ENCODE measurements around the gene LYSMD3. TPM values are rescaled to one million over a fixed set of nuclear protein-coding genes. Genes with fewer than 3 reads are reported as not detected.

The LYSMD3 gene
- total and polyA plus RNA-seq, 2 experiments from 2014 or later, result 15.8 to 29.8 TPM

GRCh38 chr5:90548069-90548593 is 18.7 kb upstream of the LYSMD3 start:
- Histone ChIP-seq H3K36me3 (replicated peaks; ENCODE audit: insufficient read depth, low read depth) (no peaks in the 10 kb centered on the region), H3K9me3 (ENCODE audit: low read depth) (no peaks in the 10 kb centered on the region), H3K9me2 (replicated peaks; ENCODE audit: insufficient read depth) (no peaks in the 10 kb centered on the region), H3K27me3 (no peaks in the 10 kb centered on the region), H3K4me3 (no peak overlapping the region), H3K4me2 (peak overlapping the region; percentile 23), H3K27ac (peak overlapping the region; percentile 6), H2AFZ (no peak overlapping the region), H4K20me1 (ENCODE audit: insufficient read depth, poor library complexity, severe bottlenecking) (no peaks in the 10 kb centered on the region), H3K79me2 (no peaks in the 10 kb centered on the region), H3K4me1 (ENCODE audit: insufficient read depth) (peaks cover 9% of the 10 kb centered on the region)
- DNase-seq (ENCODE audit: low spot score), result peak; percentile 70
- TF ChIP-seq EZH2phosphoT487 (IDR thresholded peaks at IDR 0.05; ENCODE audit: low read depth, severe bottlenecking, unreplicated experiment) (no peak), CTCF (IDR thresholded peaks at IDR 0.05; ENCODE audit: poor library complexity) (no peak), EZH2 (IDR thresholded peaks at IDR 0.05; ENCODE audit: borderline replicate concordance) (no peak)
- 25% methylated on average over 5 of the region's 5 CpGs for WGBS (ENCODE audit: low lambda C conversion rate, missing lambda C conversion rate)

DNA sequence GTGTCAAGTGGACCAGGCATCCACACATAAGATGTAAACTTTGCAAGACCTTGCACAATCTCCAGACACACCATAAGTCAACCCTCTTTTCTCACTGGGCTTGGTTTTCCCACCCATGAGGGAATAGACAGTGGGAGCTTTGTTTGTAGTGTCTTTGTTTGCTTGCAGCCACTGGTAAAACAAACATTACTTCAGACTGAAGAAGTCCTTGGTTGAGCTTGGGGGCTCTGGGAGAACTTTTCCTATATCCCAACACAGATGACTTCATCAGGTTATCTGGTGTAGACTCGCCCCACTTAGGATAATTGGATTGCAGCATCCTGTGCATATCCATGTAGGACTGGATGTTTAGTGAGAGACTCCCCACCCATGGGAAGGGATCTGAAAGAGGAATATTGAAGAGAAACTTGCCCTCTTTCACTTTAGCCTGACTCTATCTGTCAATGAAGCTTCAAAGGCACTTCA is 17.7 kb upstream of the LYSMD3 start:
- no peaks in the 10 kb centered on the region for H4K20me1 ChIP-seq (ENCODE audit: insufficient read depth, poor library complexity, severe bottlenecking)

DNA sequence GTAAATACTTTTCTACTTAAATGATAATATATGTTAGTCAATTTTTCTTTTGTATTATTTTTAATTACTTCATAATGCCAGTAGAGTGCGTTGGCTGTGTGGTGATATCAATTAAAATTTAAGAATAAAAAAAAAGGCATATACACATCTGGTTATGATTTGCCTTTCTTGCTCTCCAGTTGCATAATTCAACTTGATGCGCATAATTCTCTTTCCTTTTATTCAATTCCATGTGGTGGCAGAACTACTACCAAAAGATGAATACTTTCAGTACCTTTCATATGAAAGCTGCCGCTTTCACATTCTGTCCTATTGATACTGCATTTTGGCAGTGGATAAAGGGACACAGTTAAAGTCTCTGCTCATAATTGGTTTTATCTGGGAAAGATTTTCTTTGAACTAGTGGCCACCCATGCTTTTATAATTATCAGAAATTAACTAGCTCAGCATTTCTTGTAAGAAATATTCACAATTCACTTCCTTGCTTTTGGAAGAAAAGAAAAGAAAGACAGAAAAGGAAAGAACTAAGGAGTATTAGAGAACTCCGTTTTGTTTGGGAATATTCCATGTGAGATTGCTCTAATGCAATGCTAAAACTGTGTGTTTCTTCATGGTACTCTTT is 16.9 kb upstream of the LYSMD3 start:
- Histone ChIP-seq H3K36me3 (replicated peaks; ENCODE audit: insufficient read depth, low read depth) (no peaks in the 10 kb centered on the region), H3K9me3 (ENCODE audit: low read depth) (no peaks in the 10 kb centered on the region), H4K20me1 (ENCODE audit: insufficient read depth, poor library complexity, severe bottlenecking) (no peaks in the 10 kb centered on the region), H3K79me2 (no peaks in the 10 kb centered on the region), H3K27me3 (no peaks in the 10 kb centered on the region), H3K9me2 (replicated peaks; ENCODE audit: insufficient read depth) (no peaks in the 10 kb centered on the region), H3K4me1 (ENCODE audit: insufficient read depth) (peaks cover 9% of the 10 kb centered on the region), H3K27ac (no peak overlapping the region), H2AFZ (no peak overlapping the region), H3K4me2 (no peak overlapping the region), H3K4me3 (no peak overlapping the region)
- 76% methylated on average over 4 of the region's 4 CpGs for whole genome bisulfite sequencing (ENCODE audit: low lambda C conversion rate, missing lambda C conversion rate)
- no peak for DNase-seq (ENCODE audit: low spot score)
- TF ChIP-seq EZH2phosphoT487 (IDR thresholded peaks at IDR 0.05; ENCODE audit: low read depth, severe bottlenecking, unreplicated experiment) (no peak), EZH2 (IDR thresholded peaks at IDR 0.05; ENCODE audit: borderline replicate concordance) (no peak)

More for the DNA sequence above, 17.7 kb upstream of the LYSMD3 start:
- H3K9me2 ChIP-seq (replicated peaks; ENCODE audit: insufficient read depth), result no peaks in the 10 kb centered on the region
- no peak overlapping the region for H3K4me2 ChIP-seq
- no peaks in the 10 kb centered on the region for H3K9me3 ChIP-seq (ENCODE audit: low read depth)
- no peaks in the 10 kb centered on the region for H3K27me3 ChIP-seq
- no peaks in the 10 kb centered on the region for H3K79me2 ChIP-seq
- TF ChIP-seq EZH2phosphoT487 (IDR thresholded peaks at IDR 0.05; ENCODE audit: low read depth, severe bottlenecking, unreplicated experiment) (no peak), CTCF (IDR thresholded peaks at IDR 0.05; ENCODE audit: poor library complexity) (no peak)
- peak; percentile 4 for DNase-seq (ENCODE audit: low spot score)
- H2AFZ ChIP-seq, result no peak overlapping the region
- H3K4me1 ChIP-seq (ENCODE audit: insufficient read depth), result peaks cover 9% of the 10 kb centered on the region
- no peaks in the 10 kb centered on the region for H3K36me3 ChIP-seq (replicated peaks; ENCODE audit: insufficient read depth, low read depth)
- H3K27ac ChIP-seq, result no peak overlapping the region
- no peak overlapping the region for H3K4me3 ChIP-seq
- WGBS (ENCODE audit: low lambda C conversion rate, missing lambda C conversion rate), result 53% methylated on average over 1 of the region's 1 CpG

DNA sequence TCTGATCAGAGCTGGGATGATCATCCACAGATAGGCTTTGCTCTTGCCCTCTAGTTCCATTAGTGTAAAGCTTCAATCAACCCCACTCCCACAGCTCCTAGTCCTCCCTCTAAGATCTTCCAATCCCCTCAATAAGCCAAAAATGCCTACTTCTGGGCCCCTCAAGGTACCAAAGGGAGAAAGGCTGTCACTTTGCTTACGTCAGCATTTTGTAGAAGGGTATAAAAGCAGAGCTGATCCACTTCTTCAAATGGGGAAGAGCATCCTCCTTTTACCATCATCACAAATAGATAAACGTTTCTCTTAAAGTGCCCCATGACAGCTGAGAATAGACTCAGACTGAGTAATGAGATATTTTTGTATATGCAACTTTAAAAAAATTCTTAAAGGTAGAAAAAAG is 16.1 kb upstream of the LYSMD3 start:
- H3K4me1 ChIP-seq (ENCODE audit: insufficient read depth), result peaks cover 9% of the 10 kb centered on the region
- H3K36me3 ChIP-seq (replicated peaks; ENCODE audit: insufficient read depth, low read depth), result no peaks in the 10 kb centered on the region
- no peak overlapping the region for H3K4me3 ChIP-seq
- no peaks in the 10 kb centered on the region for H3K9me3 ChIP-seq (ENCODE audit: low read depth)
- H3K27me3 ChIP-seq, result no peaks in the 10 kb centered on the region
- DNase-seq (ENCODE audit: low spot score), result no peak
- H3K79me2 ChIP-seq, result no peaks in the 10 kb centered on the region
- 75% methylated on average over 2 of the region's 2 CpGs for WGBS (ENCODE audit: low lambda C conversion rate, missing lambda C conversion rate)
- TF ChIP-seq EZH2phosphoT487 (IDR thresholded peaks at IDR 0.05; ENCODE audit: low read depth, severe bottlenecking, unreplicated experiment) (no peak), CTCF (IDR thresholded peaks at IDR 0.05; ENCODE audit: poor library complexity) (no peak), EZH2 (IDR thresholded peaks at IDR 0.05; ENCODE audit: borderline replicate concordance) (no peak)
- no peaks in the 10 kb centered on the region for H4K20me1 ChIP-seq (ENCODE audit: insufficient read depth, poor library complexity, severe bottlenecking)
- no peak overlapping the region for H3K27ac ChIP-seq
- H3K4me2 ChIP-seq, result no peak overlapping the region
- H3K9me2 ChIP-seq (replicated peaks; ENCODE audit: insufficient read depth), result no peaks in the 10 kb centered on the region
- H2AFZ ChIP-seq, result no peak overlapping the region
